ENCODE results near the gene TRABD2A. TPM values are rescaled to one million over a fixed set of nuclear protein-coding genes. Genes with fewer than 3 reads are reported as not detected.

The TRABD2A gene
- total RNA-seq, 1 experiment from 2014 or later: 1.7 TPM

GRCh38 chr2:84897773-84898172, 16.9 kb upstream of the TRABD2A start:
- H3K4me1 ChIP-seq (ENCODE audit: insufficient read depth, low read length): peaks cover 3% of the 10 kb centered on the region; the same call in 1 of the 2 replicates
- H3K79me1 ChIP-seq (ENCODE audit: insufficient read depth, low read depth, low read length, poor library complexity, severe bottlenecking): no peaks in the 10 kb centered on the region
- H3K4ac ChIP-seq (ENCODE audit: low read depth, low read length): no peak overlapping the region
- no peaks in the 10 kb centered on the region; the same call in 1 of the 2 replicates for H3K27me3 ChIP-seq (ENCODE audit: insufficient read depth, low read length)
- H3K9me3 Mint-ChIP-seq: no peaks in the 10 kb centered on the region; a peak in 1 of 5 replicates
- no peak overlapping the region for H3K27ac Mint-ChIP-seq
- H3K23me2 ChIP-seq (ENCODE audit: insufficient read length, low read depth, low read length, poor library complexity, severe bottlenecking): no peaks in the 10 kb centered on the region
- no peak overlapping the region for H2BK15ac ChIP-seq (ENCODE audit: low read depth, low read length)
- no peak for DNase-seq
- H3T11ph ChIP-seq (ENCODE audit: low read length): no peak overlapping the region
- H2BK12ac ChIP-seq (ENCODE audit: insufficient read length, low read depth, low read length): no peak overlapping the region
- peaks cover 14% of the 10 kb centered on the region in 2 experiments for H3K4me1 Mint-ChIP-seq
- no peak overlapping the region for H4K91ac ChIP-seq (ENCODE audit: insufficient read length, low read depth, low read length)
- H4K5ac ChIP-seq (ENCODE audit: insufficient read length, low read depth, low read length): no peak overlapping the region
- H2AK5ac ChIP-seq (ENCODE audit: insufficient read length, low read length): no peak overlapping the region
- no peak overlapping the region for H2BK120ac ChIP-seq (ENCODE audit: low read depth, low read length, poor library complexity, severe bottlenecking)
- no peak for TF ChIP-seq CTCF (conservative IDR thresholded peaks at IDR 0.05)
- H3K4me2 ChIP-seq (ENCODE audit: insufficient read depth, insufficient read length, low read length): no peak overlapping the region
- H3K14ac ChIP-seq (ENCODE audit: insufficient read depth, low read length): no peak overlapping the region
- H3K9ac ChIP-seq (ENCODE audit: extremely low read depth, insufficient read length, low read length): no peak overlapping the region
- H3K27ac ChIP-seq (ENCODE audit: insufficient read length, low read depth, low read length): no peak overlapping the region
- H3K9me3 ChIP-seq (ENCODE audit: control insufficient read depth, low read depth, low read length): no peaks in the 10 kb centered on the region
- no peak overlapping the region for H3K18ac ChIP-seq (ENCODE audit: insufficient read length, low read depth, low read length)
- no peak overlapping the region for H3K4me3 Mint-ChIP-seq
- H2AFZ ChIP-seq (ENCODE audit: low read length): no peak overlapping the region
- H3K79me2 ChIP-seq (ENCODE audit: insufficient read depth, low read length): no peaks in the 10 kb centered on the region
- no peak overlapping the region for H2BK20ac ChIP-seq (ENCODE audit: low read depth, low read length, poor library complexity, severe bottlenecking)
- H3K27me3 Mint-ChIP-seq (ENCODE audit: low read depth): peaks cover 31% of the 10 kb centered on the region
- no peaks in the 10 kb centered on the region; a peak in 1 of 7 replicates for H3K36me3 Mint-ChIP-seq (ENCODE audit: insufficient read depth in 1 of 3, low read depth in 3 of 3)
- H4K8ac ChIP-seq (replicated peaks; ENCODE audit: insufficient read length, low read depth, low read length): no peak overlapping the region
- H3K23ac ChIP-seq (ENCODE audit: insufficient read length, low read depth, low read length): no peak overlapping the region
- no CpG with 5 or more reads among the region's 1 CpG for WGBS (ENCODE audit: extremely low coverage, insufficient read length, low lambda C conversion rate)
- peaks cover 3% of the 10 kb centered on the region for H4K20me1 ChIP-seq (ENCODE audit: control insufficient read depth, insufficient read depth, insufficient read length)
- H2BK5ac ChIP-seq (ENCODE audit: insufficient read length, low read length): no peak overlapping the region
- no peak overlapping the region for H3K56ac ChIP-seq (ENCODE audit: insufficient read length, low read depth, low read length)
